ENCODE measurements around the gene RAPGEF5. TPM values are rescaled to one million over a fixed set of nuclear protein-coding genes. Genes with fewer than 3 reads are reported as not detected.

The RAPGEF5 gene
- total and polyA plus RNA-seq, 2 donors (not counting 3 experiments of a cell fraction or from before 2014, with no cell fraction given), result 10.0 to 43.2 TPM

- H3K9ac ChIP-seq (replicated peaks; ENCODE audit: extremely low read depth, insufficient read depth, low read length), result no peak overlapping the region
- FAIRE-seq (peak; percentile 62), DNase-seq (ENCODE audit: low read depth, low spot score) (no peak)
- no peaks in the 10 kb centered on the region for H3K9me1 ChIP-seq (replicated peaks; ENCODE audit: control insufficient read depth, extremely low read depth, insufficient read depth, low read length)
- H3K27ac ChIP-seq (ENCODE audit: insufficient read depth, low read depth, low read length), result no peak overlapping the region
- H3K4me3 ChIP-seq (replicated peaks in 1 of 3; ENCODE audit: insufficient read depth in 1 of 3, low read depth in 1 of 3, low read length in 3 of 3), result no peak overlapping the region
- H3K4me1 ChIP-seq (ENCODE audit: control insufficient read depth, extremely low read depth, insufficient read depth, low read length), result peaks cover 9% of the 10 kb centered on the region
- H3K27me3 ChIP-seq (ENCODE audit: control insufficient read depth in 2 of 2, insufficient read depth in 2 of 2, low read length in 2 of 2), result no peaks in the 10 kb centered on the region
- dilution Hi-C loops (cut with MboI; ENCODE audit: extremely low pct_ligation_motif_present, low sequenced_read_pairs) (no loop called here), intact Hi-C loops (cut with micrococcal nuclease) (loop anchor here (1.0 kb wide), 1 partner anchor 25 kb away; no protein-coding TSS in a partner anchor)
- ChIA-PET CTCF (interaction anchor here (1.0 to 2.2 kb wide), 3 partner anchors 12 to 44 kb away, joined by 3 to 6 read pairs (median 4); no protein-coding TSS in a partner anchor), POLR2A (interaction anchor here (0.7 kb wide), 1 partner anchor 133 kb away, joined by 3 read pairs; no protein-coding TSS in a partner anchor)
- no peaks in the 10 kb centered on the region for H4K20me1 ChIP-seq (replicated peaks; ENCODE audit: control insufficient read depth, extremely low read depth, insufficient read depth, low read length)
- no peak overlapping the region for H2AFZ ChIP-seq (ENCODE audit: low read depth, low read length)
- H3K9me3 ChIP-seq (replicated peaks; ENCODE audit: control insufficient read depth, insufficient read depth, low read length), result no peaks in the 10 kb centered on the region
- peaks cover 0 to 10% of the 10 kb centered on the region in 2 experiments for H3K36me3 ChIP-seq (ENCODE audit: control insufficient read depth in 2 of 2, extremely low read depth in 1 of 2, insufficient read depth in 2 of 2, low read length in 2 of 2)
- TF ChIP-seq FOS (IDR thresholded peaks at IDR 0.05; ENCODE audit: borderline replicate concordance, insufficient read depth, low read length) (no peak), POLR2A (IDR thresholded peaks at IDR 0.05; ENCODE audit: low read depth, low read length) (no peak), MAX (IDR thresholded peaks at IDR 0.05; ENCODE audit: insufficient read depth, insufficient read length) (no peak), POLR2AphosphoS5 (IDR thresholded peaks at IDR 0.05; ENCODE audit: insufficient read depth, low read depth, low read length) (no peak), MYC (IDR thresholded peaks at IDR 0.05; ENCODE audit: low read depth, low read length) (no peak), EZH2 (IDR thresholded peaks at IDR 0.05; ENCODE audit: borderline replicate concordance, low read depth, low read length, severe bottlenecking) (no peak)
- TF ChIP-seq, protein P1, sequence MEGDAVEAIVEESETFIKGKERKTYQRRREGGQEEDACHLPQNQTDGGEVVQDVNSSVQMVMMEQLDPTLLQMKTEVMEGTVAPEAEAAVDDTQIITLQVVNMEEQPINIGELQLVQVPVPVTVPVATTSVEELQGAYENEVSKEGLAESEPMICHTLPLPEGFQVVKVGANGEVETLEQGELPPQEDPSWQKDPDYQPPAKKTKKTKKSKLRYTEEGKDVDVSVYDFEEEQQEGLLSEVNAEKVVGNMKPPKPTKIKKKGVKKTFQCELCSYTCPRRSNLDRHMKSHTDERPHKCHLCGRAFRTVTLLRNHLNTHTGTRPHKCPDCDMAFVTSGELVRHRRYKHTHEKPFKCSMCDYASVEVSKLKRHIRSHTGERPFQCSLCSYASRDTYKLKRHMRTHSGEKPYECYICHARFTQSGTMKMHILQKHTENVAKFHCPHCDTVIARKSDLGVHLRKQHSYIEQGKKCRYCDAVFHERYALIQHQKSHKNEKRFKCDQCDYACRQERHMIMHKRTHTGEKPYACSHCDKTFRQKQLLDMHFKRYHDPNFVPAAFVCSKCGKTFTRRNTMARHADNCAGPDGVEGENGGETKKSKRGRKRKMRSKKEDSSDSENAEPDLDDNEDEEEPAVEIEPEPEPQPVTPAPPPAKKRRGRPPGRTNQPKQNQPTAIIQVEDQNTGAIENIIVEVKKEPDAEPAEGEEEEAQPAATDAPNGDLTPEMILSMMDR (IDR thresholded peaks at IDR 0.05; ENCODE audit: extremely low read depth in 1 of 2, insufficient read depth in 1 of 2, low read depth in 1 of 2, low read length in 2 of 2), result no peak
- no peaks in the 10 kb centered on the region for H3K79me2 ChIP-seq (ENCODE audit: control insufficient read depth, insufficient read depth, low read length)
- H3K4me2 ChIP-seq (ENCODE audit: insufficient read depth, low read length), result no peak overlapping the region
- BruUV-seq (replicated peaks), result no TSS peak
Measured at GRCh38 chr7:22153432-22154142, 203.4 kb downstream of the RAPGEF5 start.

All from endothelial cell of umbilical vein (primary cell).